Stimulated activated CD8-positive, alpha-beta memory T cell treated with anti-CD3 and anti-CD28 coated beads, Interleukin-7, amount 100 ng/mL, for 48 hours (primary cell): ENCODE measurements around the gene PRSS53.
"Not testable (repeated sequence)": the region's sequence is repeated elsewhere in the genome, so short reads cannot be mapped to it uniquely, and the experiment has no call there.

Experiments
- DNase-seq, 2 donors: peaks; one replicate each; pipeline ENCODE4 v3.0.0-alpha.2; 2020; ENCODE audit warnings: low read depth in 1 of 2; ENCODE audit errors: extremely low read depth in 1 of 2

Gene PRSS53

DNA sequence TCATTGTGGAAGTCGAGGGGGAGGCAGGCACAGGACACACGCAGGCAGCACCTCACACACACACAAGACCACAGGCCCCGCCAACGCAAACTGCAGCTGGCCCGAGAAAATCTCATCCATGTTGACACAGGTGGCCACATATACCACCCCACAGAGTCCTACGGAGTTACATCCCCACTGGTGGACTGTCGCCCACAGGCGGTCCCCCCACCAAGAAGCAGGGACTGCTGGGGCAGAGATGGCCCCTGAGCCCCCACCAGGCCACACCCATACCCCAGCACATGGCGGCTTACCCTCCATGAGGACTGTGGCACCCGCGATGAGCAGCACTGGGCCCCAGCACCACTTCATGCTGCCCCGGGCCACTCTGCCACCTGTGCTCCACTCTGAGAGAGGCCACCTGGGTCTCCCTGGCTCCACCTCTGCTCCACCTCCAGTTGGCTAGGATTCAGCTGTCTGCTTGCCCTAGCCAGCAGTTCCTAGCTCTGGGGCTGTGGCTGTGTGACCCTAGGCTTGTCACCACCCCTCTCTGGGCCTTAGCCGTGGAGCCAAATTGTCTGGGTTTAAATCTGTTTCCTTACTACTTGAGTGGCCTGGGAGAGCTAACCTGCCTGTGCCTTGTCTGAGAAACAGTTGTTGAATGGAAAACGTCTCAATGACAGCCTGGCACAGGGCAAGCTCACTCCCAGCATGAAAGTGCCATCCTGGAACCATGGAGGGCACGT lies at the start of gene PRSS53:
TSS of gene PRSS53 (minus strand) at position 485 of the 725 bp plus-strand sequence. CDS start at position 351, 134 bp downstream.
- no peak for DNase-seq

GRCh38 chr16:31136822-31137499 lies 48.2 kb upstream of the PRSS53 start:
- DNase-seq: not testable (repeated sequence)

- DNase-seq: no peak
Observed at GRCh38 chr16:31136287-31136662, 47.5 kb upstream of the PRSS53 start.

DNA sequence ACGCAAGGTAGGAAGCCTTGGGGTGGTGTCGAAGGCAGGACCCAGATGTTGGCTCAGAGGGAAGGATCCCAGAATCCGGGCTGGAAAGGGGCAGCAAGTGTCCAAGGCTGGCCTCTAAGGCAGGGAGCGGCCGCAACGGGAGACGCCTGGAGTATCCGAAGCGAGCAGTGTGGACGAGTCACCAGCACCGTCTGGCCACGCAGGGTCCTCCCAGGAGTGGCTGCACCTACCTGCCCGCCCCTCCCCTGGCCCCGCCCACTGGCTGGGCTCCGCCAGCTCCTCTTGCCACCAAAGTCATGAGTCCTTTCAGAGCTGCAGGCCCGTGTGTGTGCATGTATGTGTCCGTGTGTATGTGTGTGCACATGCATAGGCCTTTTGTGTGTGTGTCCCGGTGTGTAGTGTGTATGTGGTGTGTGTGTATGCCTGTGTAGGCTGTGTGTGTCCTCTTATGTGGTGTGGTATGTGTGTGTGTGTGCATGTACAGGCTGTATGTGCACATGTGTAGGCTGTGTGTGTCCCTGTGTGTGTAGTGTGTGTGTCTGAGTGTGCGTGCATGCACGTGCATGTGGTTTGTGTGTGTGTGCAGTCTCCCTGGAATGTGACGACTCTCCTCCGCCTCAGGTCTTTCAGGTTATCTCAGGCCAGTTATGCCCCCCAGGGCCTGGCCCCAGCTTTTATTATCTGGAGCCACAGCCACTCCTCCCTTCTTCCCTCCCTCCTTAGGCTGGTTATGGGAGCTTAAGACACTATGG lies 47.0 kb upstream of the PRSS53 start, which contains the start of gene PRSS8:
TSS of gene PRSS8 (minus strand) at position 193 of the 752 bp plus-strand sequence. CDS start 229 bp downstream, outside the sequence.
- no peak for DNase-seq

DNA sequence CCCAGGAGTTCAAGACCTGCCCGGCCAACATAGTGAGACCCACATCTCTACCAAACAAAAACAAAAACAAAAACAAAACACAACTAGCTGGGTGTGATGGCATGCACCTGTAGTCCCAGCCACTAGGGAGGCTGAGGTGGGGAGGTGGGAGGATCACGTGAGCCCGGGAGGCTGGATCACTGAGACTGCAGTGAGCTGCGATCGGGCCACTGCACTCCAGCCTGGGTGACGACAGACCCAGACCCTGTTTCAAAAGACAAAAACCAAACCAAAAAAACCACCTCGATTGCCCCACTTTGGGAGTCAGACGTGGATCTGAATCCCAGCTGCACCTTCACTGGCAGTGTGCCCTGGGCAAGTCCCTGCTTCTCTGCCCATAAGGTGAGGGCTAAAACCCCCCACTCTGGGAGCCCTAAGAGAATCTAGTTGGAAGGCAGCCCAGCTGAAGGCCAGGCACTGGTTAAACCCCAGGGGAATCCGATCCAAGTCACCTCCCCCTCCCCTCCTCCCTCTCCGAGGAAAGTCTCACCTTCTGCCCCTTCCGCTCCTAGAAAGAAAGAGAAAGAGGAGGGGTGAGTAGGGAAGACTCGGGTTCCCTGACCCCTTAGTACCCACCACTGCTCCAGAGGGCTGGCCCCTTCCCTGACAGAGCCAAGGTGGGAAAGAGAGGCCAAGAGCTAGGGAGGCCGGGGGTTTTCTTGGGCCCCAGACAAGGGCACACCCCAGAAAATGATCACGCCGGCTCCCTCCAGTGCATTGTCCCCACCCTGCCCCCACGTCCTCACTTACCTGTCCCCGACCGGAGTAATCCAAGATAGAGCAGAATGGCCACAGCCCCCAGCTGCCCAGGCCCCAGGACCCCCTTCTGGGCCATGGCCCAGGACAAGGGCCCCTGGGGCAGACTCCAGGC lies 46.1 kb upstream of the PRSS53 start:
- DNase-seq: no peak

GRCh38 chr16:31134091-31134571 lies 45.4 kb upstream of the PRSS53 start:
- no peak for DNase-seq

DNA sequence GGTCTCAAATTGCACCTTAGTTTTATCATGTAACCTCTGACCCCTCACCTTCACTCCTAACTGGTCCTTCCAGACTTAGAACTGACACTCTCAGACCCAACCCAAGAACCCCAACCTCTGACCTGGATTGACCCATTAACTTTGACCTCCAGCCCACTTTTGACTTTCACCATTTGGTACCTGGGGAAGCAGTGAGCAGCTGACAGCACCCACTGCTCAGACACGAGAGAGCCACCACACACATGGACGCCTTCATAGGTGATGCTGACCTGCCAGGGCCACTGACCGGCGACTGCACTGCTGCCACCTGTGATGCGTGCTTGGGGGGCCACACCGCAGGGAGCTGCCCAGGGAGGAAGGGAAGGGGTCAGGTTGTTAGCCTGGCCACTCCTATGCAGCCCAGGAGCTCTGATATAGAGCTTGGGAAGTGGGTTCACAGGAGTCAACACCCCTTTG lies 44.3 kb upstream of the PRSS53 start:
- no peak for DNase-seq

GRCh38 chr16:31132303-31132979 lies 43.7 kb upstream of the PRSS53 start:
- no peak for DNase-seq

DNA sequence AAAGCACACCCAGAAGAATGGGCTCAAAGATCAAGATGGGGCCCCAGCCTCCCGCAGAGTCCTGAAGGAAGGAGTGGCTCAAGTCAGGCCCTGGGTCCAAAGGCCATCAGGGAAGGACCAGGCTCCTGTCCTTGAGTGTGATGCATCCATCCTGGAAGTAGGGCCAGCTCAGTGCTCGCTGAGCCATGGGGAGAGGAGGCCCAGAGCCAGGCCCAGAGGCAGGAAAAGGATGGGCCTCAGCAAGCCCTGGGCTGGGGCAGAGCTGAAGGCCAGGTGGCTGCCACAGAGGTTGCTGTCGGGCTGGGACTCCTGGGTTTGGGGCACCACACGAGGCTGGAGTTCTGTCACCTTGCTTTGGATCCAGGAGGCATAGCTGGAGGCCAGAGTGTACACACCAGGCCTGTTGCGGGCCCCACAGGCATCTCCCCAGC lies 43.1 kb upstream of the PRSS53 start:
- DNase-seq: no peak

- no peak for DNase-seq
Observed at GRCh38 chr16:31131416-31131815, 42.7 kb upstream of the PRSS53 start.

DNA sequence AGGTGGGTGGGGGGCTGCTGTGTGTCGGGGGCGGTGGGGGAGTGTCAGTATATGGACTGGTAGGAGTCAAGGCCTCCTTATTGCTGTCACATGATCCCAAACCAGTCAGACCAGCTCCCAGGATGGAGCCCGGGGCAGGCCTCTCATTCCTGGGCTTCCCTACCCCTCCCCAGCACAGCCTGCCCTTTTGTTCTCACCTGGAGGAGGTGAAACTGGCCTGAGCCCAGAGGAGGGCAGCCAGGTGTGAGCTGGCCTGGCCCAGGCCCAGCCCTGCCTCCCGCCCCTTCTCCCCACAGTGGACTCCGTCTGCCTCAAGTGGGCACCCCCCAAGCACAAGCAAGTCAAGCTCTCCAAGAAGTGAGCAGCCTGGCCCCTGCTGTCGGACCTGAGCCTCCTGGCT lies 42.2 kb upstream of the PRSS53 start:
- no peak for DNase-seq

DNA sequence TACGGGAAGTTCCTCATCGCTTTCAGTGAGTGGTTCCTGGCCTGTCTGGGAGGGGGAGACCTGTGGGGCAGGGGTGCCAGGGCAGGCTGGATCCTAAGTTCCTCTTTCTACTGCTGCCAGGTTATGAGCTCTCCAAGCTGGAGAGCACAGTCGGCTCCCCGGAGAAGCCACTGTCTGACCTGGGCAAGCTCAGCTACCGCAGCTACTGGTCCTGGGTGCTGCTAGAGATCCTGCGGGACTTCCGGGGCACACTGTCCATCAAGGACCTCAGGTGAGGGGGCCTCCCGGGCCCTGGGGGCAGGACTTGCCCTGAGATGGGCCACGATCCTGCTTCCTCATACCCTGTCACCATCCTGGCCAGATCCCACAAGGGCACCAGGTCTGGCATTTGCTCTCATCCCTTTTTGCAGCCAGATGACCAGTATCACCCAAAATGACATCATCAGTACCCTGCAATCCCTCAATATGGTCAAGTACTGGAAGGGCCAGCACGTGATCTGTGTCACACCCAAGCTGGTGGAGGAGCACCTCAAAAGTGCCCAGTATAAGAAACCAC lies 41.7 kb upstream of the PRSS53 start:
- DNase-seq: no peak

GRCh38 chr16:31129568-31130335 lies 41.0 kb upstream of the PRSS53 start:
- DNase-seq: no peak

GRCh38 chr16:31128711-31129567 lies 40.2 kb upstream of the PRSS53 start:
- no peak for DNase-seq

- DNase-seq: no peak
Observed at GRCh38 chr16:31127182-31127581, 38.4 kb upstream of the PRSS53 start.

DNA sequence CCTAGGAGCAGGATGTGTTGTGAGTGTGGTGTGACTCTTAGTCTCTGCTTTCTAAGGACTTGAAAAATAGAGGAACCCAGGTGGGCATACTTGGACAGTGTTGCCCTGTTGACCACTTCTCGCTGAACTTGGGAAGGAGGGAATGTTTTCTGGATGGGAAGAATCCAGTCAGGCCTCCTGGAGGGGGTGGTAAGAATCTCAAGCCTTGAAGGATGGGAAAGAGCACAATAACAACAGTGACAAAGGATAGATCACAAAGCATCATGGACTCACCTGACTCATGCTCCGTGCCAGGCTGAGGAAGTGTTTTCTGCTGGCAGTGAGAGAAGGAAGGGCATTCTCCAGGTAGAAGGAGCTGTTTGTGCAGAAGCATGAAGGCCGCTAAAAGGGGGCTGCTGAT lies 37.1 kb upstream of the PRSS53 start:
- no peak for DNase-seq

GRCh38 chr16:31120129-31120528 lies 31.4 kb upstream of the PRSS53 start:
- no peak for DNase-seq
